HEK293 (cell line): ENCODE data around the gene DEFB123.

ENCODE experiments used
- CTCF ChIA-PET: fragments of 350-600 bp; formaldehyde crosslinking; extraction: SDS; loops from one replicate; lab custom pipeline; 2021; ENCODE audit warnings: antibody characterized with exemption; lab: Yijun Ruan, JAX
- POLR2A ChIA-PET: fragments of 300-600 bp; formaldehyde crosslinking; extraction: SDS; loops from one replicate; lab custom pipeline; 2020; ENCODE audit warnings: antibody characterized with exemption, inconsistent platforms; lab: Yijun Ruan, JAX
- H3K27ac ChIP-seq: fragments of 200-500 bp; sonication (Bioruptor generic); 2 replicates; pipeline ENCODE4 v1.5.1; 2014; ENCODE audit warnings: low read depth, low read length, control low read depth, inconsistent platforms; ENCODE audit errors: extremely low read depth
- H3K36me3 ChIP-seq, 2 experiments: fragments of 200-500 bp in 1 of 2; sonication (Bioruptor generic) in 1 of 2; 1 replicate in 1 of 2; 2 replicates in 1 of 2; pipeline ENCODE4 v1.5.1; 2014 to 2017; ENCODE audit warnings: inconsistent platforms in 2 of 2, low read length in 2 of 2; ENCODE audit not compliant: control insufficient read depth in 2 of 2, insufficient read depth in 1 of 2
- H3K4me1 ChIP-seq: fragments of 200-500 bp; sonication (Bioruptor generic); 2 replicates; pipeline ENCODE4 v1.5.1; 2014; ENCODE audit warnings: mild to moderate bottlenecking, low read length, inconsistent platforms; ENCODE audit not compliant: control insufficient read depth, insufficient read depth
- H3K4me3 ChIP-seq: 2 replicates; pipeline ENCODE4 v1.5.1; 2011; ENCODE audit warnings: low read depth, mild to moderate bottlenecking, control low read depth, low read length, moderate library complexity
- H3K9me3 ChIP-seq: fragments of 200-500 bp; sonication (Bioruptor generic); 2 replicates; pipeline ENCODE4 v1.5.1; 2014; ENCODE audit warnings: low read depth, low read length, inconsistent platforms; ENCODE audit not compliant: control insufficient read depth, insufficient read depth
- EGR2 ChIP-seq: fragments of 450-650 bp; formaldehyde crosslinking; IDR thresholded peaks from 2 replicates; pipeline ENCODE4 v1.5.1; 2016; ENCODE audit warnings: low read depth, missing biosample characterization, missing genetic modification characterization
- ZFHX2 ChIP-seq: fragments of 450-650 bp; formaldehyde crosslinking; conservative IDR thresholded peaks from 2 replicates; pipeline ENCODE4 v1.5.1; 2016; ENCODE audit warnings: missing biosample characterization, missing genetic modification characterization
- ZNF133 ChIP-seq: fragments of 450-650 bp; formaldehyde crosslinking; IDR thresholded peaks from 2 replicates; pipeline ENCODE4 v1.5.1; 2016; ENCODE audit warnings: missing biosample characterization, missing genetic modification characterization

The DEFB123 gene

GRCh38 chr20:31497838-31498540 lies 57.6 kb downstream of the DEFB123 start:
- Histone ChIP-seq H3K4me1 (0 out of 2 replicates have a peak, but pooled peaks cover 2% of the 10 kb centered on the region), H3K4me3 (no peak overlapping the region), H3K27ac (no peak overlapping the region)
- CTCF ChIA-PET: interaction anchor here (0.6 to 1.0 kb wide), 3 partner anchors 13 to 137 kb away, joined by 3 read pairs; no protein-coding TSS in a partner anchor
- POLR2A ChIA-PET: no interaction called here
- peak; percentile 54 for TF ChIP-seq ZFHX2 (tag by site-specific recombination)
- TF ChIP-seq ZNF133 (tag by site-specific recombination): no peak
- peak; percentile 22; the same call in 1 of the 2 replicates for TF ChIP-seq EGR2 (tag by site-specific recombination)
- TF ChIP-seq, all 188 proteins: peak for 2
- H3K36me3 ChIP-seq: no peaks in the 10 kb centered on the region
- no peaks in the 10 kb centered on the region for H3K9me3 ChIP-seq
